Stimulated activated CD4-positive, alpha-beta T cell treated with anti-CD3 and anti-CD28 coated beads, Interleukin-15, amount 100 ng/mL, for 48 hours (primary cell): ENCODE results near the gene FMN1.

Source experiments
- DNase-seq, 2 donors: peaks; one replicate each; pipeline ENCODE4 v3.0.0-alpha.2; 2020; ENCODE audit warnings: low read depth in 2 of 2

FMN1 gene

DNA sequence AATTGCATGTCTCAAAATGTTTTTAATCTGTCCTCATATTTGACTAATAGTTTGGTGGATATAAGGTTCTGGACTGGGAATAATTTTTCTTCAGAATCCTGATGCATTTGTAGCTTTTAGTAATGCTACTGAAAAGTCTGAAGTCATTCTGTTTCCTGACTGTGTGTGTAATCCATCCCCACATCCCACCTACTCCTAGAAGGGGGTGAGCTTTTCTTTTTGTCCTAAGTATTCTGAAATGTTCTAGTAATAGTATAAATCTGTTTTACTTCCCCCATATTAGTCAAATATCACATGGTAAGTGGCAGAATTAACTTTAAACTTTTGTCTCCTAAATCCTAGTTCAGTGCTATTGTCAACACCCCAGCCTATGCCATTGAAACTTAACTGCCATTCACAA, 313.9 kb downstream of the FMN1 start:
- no peak for DNase-seq

DNA sequence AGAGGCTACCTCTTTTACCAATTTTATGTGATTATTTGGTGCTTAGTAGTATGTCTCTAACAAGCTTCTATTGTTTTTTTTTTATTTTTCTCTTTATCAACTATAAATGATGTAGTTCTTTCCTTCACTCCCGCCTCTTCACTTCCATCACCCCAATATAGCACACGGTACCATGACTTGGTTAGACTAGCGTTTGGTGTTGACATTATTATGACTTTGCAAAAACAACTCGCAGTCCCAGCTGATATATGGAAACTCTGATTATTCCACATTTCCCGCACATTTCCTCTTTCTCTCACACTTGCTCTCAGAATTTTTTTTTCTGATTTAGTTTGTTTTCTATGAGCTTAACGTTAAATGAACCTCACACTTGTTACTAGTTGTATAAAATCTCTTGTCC, 314.5 kb downstream of the FMN1 start:
- no peak for DNase-seq

DNA sequence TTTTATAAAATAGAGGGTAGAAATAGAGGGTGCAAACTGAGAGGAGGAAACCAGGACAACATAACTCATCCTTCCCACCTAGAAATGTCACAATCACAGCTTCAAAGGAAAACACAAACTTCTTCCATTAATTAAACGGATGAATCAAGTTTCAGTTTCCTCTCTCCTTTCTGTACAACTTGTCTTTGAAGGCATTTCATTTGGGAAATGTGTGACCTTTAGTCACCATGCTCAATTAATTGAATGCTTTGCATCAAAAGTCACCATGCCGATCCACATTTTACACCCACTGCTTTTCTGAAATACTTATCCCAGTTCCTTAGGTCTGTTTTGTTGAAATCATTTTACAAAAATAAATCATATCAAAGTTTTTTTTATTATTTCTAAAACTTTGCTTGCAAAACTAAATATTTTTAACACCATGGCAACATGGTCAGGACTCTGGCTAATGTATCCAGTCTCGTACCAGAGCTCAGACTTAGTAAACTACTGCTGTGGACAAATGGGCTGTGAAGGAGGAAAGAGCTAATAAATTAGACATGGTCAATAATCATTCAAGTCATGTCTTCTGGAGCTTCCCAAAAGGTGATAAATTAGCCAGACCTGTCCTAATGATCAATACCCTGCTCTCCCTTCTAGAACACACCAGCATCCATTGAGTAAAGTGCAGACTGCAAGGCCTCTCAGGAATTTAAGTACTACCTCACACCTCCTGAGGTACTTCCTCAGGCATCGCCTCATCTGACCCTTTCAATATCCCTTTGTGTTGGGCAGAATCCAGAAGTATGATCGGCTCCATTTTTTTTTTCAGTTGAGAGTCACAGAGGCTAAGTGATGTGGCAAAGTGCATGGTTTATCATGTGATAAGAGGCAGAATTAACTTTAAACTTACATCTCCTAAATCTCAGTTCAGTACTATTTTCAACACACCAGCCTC, 315.4 kb downstream of the FMN1 start:
- DNase-seq = no peak

DNA sequence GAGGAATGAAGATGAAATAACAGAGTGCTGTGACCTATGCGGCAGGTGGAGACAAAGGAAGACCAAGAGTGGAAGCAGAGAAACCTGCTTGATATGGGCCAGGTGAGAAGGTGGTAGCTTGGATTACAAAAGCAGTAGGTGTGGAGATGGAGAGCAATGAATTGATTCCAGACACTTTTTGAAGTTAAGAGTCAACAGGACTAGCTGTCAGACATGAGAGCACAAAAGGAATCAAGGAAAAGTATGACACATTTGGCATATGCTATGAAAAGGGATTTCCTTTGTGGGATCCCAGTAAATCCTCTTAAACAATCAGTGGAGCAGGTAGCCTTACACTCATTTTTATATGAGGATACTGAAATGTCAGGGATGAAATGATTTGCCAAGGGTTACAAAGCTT, 316.2 kb downstream of the FMN1 start:
- DNase-seq = no peak

DNA sequence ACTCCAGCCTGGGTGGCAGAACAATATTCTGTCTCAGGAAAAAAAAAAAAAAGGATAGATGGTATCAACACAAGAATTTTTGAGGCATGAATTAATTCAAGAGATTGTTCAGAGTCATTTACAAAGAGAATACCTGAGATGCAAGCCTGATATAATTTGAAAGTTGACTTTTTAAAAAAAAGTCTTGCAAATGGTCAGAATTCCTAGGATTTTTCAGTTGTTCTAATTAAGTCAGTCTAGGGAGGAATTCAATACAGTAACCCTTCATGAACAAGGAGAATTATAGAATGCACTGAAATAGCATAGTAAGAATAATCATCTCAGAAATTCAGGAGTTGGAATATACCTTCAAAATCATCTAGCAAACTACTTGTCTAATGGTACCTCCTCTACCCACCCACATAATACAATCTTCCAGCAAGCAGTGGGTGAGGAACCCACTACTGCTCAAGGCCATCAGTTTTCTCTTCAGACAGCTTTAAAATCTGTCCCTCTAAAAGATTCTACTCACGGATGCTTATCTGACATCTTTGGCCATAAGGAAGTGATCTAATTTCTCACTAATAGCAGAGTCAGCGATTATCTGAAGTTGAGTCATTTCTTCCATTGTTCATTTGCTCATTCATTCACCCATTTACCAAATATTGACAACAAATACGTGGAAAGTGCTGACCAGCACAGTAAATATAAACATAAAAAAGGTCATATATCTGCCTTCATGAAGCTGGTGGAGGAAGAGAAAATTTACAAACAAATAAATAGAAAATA, 317.1 kb downstream of the FMN1 start:
- no peak for DNase-seq

DNA sequence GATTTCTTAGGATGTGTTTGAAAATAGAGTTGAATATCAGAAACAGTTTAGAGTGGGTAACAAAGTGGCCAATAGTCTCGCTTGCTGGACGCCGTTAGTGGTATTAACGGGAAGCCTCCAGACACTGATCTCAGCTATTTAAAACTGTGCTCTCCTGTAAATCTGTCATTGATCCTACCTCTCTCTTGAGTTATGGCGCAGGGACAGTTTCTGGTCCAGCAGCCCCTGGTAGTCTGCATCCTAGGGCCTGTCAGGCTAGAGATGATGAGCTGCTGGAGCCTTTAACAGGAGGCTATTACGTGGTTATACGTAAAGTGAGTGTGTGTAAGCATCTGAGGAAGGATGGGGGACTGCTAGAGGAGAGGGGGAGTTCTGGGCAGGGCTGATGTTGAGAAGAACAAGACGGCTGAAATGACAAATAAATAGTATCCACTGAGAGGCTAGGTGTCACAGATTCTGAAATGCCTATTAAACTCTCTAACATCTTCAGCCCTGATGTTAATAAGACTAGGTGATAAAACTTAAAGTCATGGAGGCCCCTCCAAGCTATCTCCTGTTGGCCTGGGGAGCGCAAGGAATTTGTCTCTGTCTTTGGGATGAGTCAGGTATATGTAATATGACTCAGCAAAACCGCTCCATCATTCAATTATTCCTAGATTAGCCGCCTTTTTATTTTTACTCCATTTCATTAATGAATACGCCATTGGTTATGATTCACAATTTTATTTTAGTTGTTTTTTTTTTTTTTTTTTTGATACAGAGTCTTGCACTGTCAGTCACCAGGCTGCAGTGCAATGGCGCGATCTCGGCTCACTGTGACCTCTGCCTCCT, 321.0 kb downstream of the FMN1 start:
- no peak for DNase-seq

DNA sequence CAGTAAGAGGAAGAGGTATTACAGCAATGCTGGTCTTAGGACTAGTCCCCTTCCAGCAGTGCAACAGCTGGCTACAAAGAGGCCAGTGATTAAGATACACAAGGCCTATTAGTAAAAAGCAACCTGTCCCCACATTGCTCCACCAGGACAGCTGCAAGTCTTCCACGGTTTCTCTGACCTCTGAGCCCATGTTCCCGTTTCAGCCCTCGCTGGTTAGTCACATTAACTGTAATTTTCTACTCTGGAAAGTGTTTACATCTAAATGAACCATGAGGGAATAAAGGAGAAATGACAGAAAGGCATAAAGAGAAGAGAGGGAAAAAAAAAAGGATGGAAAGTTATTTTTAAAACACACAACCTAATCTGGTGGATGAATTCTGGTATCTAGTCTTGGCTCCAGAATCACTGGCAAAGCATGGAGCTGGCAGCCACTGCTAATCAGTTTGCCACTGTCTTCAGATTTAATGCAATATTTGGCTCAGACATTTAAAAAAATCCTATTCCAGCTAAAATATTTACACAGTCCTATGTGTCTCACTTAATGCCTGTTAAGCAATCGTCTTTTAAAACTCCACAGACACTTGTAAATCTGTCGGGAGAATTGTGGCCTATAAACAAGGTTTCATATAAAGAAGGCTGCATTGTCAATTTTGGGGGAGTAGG, 321.8 kb downstream of the FMN1 start:
- no peak for DNase-seq

DNA sequence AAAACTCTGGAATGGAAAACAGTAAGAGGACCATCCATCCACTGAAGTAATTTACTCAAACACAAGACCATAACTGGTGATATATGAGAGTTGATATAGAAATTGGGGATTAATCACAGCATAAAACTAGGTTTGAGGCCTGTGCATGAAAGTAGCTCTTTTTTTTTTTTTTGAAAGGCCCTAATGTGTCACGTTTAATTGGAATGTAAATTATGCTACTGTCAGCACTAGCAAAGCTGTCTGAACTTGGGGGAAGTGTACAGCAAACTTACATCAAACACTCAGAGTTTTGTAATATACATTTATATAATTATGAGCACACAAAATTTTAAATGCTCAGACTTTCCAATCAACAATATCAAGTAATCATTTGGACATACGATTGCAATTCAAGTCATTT, 322.6 kb downstream of the FMN1 start:
- no peak for DNase-seq

DNA sequence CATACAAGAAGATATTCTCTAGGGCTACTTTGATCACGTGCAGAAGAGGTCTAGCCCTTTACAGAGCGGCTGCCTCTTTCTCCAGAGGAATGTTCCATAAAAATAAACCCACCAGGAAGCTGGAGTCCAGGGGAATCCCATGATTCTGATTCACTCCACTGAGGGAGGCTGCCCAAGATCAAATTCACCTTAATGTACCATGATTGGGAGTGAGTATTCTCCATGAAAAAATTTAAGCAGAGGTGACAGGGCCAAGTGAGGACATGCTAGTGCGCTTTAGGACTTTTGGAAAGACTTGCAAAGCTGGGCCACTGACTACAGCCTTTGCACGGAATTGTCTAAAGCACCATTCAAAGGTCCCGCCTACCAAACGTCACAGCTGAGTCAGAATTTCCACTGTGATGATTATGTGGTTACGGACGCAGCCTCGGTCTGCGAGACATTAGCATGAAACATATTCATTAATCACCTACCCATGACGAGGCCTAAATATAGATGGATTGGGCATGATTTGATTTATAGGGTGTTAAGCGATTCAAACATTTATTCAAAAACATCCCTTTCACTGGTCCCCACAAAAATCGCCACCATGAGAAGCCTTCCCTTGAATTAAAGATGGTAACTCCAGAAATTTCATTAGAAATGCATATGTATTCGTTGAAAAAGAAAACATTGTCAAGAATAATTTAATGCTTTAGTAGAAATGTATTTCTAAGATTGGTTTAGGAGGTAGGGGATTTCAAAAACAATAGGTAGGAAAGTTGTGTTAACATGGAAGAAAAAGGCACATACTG, 324.1 kb downstream of the FMN1 start:
- peak in 1 of 2 donors; percentile 6 for DNase-seq

DNA sequence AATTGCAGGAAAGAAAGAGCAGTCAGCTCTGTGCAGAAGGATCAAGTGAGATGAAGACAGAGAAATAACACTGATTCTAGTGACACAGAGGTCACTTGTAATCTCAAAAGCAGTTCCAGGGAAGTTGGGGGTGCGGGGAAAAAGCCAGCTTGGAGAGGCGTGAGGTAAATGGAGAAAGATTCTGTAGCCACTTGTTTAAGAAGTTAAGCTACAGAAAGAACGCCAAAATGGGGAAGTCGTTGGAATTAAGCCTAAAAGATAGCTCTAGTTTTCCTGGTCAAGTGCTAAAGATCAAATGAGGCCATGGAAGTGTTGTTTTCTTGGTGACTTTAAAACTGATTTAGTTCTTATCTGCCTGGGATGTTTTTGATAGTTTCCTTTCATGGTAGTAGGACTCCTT, 324.7 kb downstream of the FMN1 start:
- DNase-seq = no peak

DNA sequence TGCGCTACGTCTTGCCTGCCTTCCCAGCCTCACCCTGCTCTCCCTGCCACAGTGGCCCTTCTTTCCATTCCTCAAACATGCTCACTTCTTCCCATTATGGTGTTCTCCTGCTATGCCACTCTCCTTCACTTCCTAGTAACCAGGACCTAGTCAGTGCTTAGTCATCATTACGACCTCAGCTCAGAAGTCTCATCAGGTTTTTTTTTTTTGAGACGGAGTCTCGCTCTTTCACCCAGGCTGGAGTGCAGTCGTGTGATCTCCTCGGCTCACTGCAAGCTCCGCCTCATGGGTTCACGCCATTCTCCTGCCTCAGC, 327.2 kb downstream of the FMN1 start:
- DNase-seq = no peak

DNA sequence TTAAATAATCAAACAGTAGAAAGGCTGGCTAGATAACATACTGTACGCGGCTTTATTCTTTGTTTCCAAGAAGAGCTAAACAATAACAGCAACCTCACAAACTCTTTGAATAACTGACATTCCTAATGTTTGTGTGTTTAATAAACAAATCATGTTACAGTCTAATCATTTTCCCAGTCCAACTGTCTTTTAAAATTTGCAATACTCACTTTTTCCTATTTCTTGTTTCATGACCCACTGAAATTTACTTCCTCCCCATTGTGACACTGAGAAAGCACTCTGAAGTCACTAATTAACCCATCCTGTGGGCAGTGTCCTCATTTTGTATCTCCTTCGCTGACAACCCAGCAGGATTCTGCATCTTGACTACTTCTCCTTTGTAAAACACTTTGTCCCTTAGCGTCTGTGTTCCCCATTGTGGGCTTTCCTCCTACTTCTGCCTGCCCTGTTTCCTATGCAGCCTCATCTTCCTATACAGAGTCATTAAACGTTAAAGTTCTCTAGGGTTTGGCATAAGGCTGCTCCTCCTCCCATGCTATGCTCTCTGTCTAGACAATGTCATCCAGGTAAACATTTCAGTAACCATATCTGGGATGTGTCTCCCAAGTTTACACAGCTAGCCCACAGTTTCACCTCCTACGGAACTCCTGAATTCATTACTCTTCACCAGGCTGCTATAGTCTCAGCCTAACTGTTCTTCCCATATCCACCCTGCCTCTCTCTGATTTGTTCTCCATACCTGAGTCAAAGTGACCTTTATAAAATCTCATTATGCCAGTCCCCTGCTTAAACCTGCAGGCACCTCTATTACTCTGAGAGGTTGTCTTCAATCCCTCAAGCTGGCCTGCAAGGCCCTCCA, 327.8 kb downstream of the FMN1 start:
- DNase-seq = no peak

DNA sequence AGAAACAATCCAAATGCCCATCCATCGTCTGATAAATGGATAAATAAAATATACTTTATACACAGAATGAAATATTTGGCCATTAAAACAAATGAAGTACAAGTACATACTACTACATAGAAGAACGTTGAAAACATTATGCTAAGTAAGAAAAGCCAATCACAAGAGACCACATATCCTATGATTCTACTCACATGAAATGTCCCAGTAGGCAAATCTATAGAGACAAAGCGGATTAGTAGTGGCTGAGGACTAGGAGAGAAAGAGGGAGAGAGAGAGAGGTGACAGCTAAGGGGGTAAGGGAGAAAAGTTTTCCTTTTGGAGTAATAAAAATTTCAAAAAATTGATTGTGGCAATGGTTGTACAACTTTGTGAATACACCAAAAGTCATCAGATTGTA, 329.7 kb downstream of the FMN1 start:
- DNase-seq = no peak

DNA sequence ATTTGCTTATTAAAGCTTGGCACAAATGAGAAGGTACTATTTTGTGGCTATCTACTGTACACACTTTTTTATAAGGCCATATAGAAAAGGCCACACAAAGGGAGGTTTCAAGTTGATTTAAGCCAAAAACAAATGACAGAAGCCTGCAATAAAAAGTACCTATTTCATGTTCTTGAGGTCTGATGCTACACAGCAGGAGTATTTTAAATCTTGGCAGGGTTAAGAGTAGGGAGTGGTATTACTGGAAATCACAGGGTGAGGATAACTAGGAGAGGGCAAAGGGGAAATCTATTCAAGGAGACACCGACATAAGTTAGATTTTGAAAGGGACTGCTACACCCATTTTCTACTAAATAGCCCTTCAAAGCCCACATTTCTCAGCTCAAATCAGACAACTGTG, 330.5 kb downstream of the FMN1 start:
- no peak for DNase-seq

DNA sequence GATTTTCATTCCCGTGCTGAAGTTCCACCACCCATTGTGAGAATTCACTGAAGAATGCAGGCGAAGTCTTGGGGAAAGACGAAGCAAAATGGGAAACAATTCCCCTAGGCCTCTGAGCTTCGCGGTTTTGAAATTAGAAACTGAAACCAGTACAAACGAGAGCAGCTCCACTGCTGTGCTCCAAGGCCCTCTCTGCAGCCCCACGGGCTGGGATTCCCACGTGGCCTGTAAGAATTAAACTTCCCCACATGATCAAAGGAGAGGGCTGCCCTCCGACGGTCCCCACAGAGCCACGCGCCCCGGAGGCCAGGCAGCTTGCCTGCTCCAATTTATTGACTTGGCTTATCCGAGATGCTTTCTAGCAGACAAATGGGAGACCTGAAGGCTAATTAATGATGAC, 332.8 kb downstream of the FMN1 start:
- no peak for DNase-seq

DNA sequence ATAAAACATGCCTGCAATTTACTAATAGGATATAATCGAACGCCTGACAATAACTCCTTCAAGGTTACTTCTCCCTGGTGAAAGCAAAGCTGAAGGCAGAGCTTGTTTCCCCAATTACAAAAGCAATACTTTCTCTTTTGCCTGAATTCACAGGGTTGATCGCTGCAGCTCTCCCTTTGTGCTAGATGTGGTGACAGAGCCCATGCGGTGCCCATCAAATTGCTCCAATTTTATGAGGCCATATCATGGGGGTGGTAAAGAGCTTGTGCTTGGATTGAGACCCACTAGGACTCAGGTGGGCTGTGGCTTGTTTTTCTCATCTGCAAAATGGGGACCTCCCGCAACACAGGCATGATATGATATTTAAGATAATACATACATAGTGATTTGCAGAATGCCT, 333.3 kb downstream of the FMN1 start:
- no peak for DNase-seq

DNA sequence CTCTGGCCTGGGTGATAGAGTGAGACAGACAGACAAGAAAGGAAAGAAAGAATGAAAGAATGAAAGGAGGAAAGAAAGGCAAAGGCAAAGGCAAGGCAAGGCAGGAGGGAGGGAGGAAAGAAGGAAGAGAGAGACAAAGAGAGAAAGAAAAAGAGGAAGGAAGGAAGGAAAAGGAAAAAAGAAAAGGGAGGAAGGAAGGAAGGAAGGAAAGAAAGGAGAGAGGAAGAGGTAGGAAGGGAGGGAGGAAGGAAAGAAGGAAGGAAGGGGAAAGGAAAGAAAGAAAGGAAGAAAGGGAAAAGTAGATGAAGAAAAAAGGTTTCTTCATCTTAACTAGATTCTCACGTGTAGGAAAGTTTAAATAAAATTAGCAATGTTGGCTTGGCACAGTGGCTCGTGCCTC, 334.5 kb downstream of the FMN1 start:
- DNase-seq = no peak

DNA sequence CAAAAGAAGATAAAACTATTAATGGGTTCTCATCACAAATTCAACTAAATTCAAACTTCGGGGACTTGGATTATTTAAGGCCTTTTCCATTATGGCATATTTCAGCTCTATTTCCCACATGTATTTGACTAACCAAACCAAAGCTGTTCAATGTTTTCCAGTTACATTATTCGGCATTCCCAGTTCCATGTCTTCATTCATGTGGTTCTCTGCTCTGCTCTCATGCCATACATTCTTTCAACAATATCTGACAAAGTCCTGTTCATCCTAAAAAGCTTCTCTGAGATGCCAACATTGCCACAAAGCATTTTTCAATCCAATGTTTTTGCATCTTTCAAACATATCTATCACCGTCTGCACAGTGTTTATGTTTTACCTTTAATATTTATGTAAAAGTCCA, 335.3 kb downstream of the FMN1 start:
- DNase-seq = no peak

DNA sequence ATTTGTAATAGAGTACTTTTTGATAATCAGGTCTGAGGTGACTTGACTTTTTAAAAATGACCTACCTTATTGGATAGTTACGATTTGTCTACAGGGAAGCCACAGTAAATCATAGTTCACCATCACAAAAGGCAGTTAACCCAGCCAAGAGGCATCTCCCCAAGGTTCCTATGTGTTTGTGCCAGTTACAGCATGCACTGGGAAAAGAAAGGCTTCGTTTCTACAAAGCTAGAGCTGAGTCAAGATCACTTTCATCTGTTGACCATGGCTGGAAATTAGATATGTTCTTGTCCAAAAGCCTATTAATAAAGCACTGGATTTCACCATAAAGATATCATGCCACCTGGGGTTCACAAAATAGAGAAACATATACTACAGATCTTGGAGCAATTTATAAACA, 336.8 kb downstream of the FMN1 start:
- no peak for DNase-seq

DNA sequence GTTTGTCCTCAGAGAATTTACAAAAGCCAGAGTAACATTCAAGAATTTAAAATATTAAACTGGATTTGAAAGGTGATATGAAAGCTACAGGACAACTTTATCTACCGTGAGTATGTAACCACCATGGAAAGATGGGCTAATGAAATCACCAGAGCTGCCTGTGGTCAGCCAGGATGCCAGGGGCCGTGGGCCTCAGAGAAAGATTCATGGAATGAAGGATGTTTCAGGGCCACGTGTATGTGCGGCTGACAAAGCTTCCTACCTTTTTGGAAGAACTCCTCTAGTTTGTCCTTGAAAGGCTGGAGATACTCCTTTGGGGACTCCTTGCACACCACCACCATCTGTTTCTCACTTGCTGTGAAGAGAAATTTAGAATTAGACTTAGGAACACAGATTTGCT, 337.8 kb downstream of the FMN1 start:
- DNase-seq = no peak
